Trophoblast cell (in vitro differentiated cells and primary cell): Measurements from ENCODE around the gene ADCY5.

Experiments used
- DNase-seq, 2 donors: peaks; one replicate each; pipeline ENCODE4 v3.0.0-alpha.2; 2016
- H2AFZ ChIP-seq: 2 replicates; pipeline ENCODE4 v1.6.1; 2013; ENCODE audit warnings: low read length, moderate library complexity, mild to moderate bottlenecking; ENCODE audit not compliant: insufficient read depth, poor library complexity
- H2AK5ac ChIP-seq: 2 replicates; pipeline ENCODE4 v1.6.1; 2013; ENCODE audit warnings: mild to moderate bottlenecking, low read length
- H2BK120ac ChIP-seq: 2 replicates; pipeline ENCODE4 v1.6.1; 2013; ENCODE audit warnings: low read length, mild to moderate bottlenecking, moderate library complexity; ENCODE audit not compliant: insufficient read depth, poor library complexity
- H2BK12ac ChIP-seq: 2 replicates; pipeline ENCODE4 v1.6.1; 2013; ENCODE audit warnings: mild to moderate bottlenecking, low read length, moderate library complexity
- H2BK5ac ChIP-seq: 2 replicates; pipeline ENCODE4 v1.6.1; 2013; ENCODE audit warnings: low read length, low read depth, moderate library complexity, mild to moderate bottlenecking; ENCODE audit not compliant: poor library complexity
- H3K14ac ChIP-seq: 2 replicates; pipeline ENCODE4 v1.6.1; 2013; ENCODE audit warnings: mild to moderate bottlenecking, low read length
- H3K18ac ChIP-seq: 2 replicates; pipeline ENCODE4 v1.6.1; 2013; ENCODE audit warnings: mild to moderate bottlenecking, low read length
- H3K23ac ChIP-seq: 2 replicates; pipeline ENCODE4 v1.6.1; 2013; ENCODE audit warnings: low read length
- H3K27ac ChIP-seq: 2 replicates; pipeline ENCODE4 v1.5.1; 2013; ENCODE audit warnings: low read depth, mild to moderate bottlenecking, inconsistent platforms, low read length, moderate library complexity
- H3K27me3 ChIP-seq: 2 replicates; pipeline ENCODE4 v1.6.1; 2013; ENCODE audit warnings: inconsistent platforms, mild to moderate bottlenecking, low read length, moderate library complexity; ENCODE audit not compliant: insufficient read depth
- H3K36me3 ChIP-seq, 2 experiments: 1 replicate in 1 of 2; 2 replicates in 1 of 2; pipeline ENCODE4 v1.6.1; 2013; ENCODE audit warnings: low read length in 2 of 2, mild to moderate bottlenecking in 2 of 2, moderate library complexity in 1 of 2; ENCODE audit not compliant: insufficient read depth in 2 of 2, control insufficient read depth in 1 of 2
- H3K4ac ChIP-seq: 2 replicates; pipeline ENCODE4 v1.6.1; 2013; ENCODE audit warnings: low read depth, mild to moderate bottlenecking, low read length, moderate library complexity
- H3K4me1 ChIP-seq, 2 experiments: 1 replicate in 1 of 2; 2 replicates in 1 of 2; pipeline ENCODE4 v1.6.1; 2013; ENCODE audit warnings: low read length in 2 of 2, mild to moderate bottlenecking in 2 of 2, moderate library complexity in 1 of 2; ENCODE audit not compliant: insufficient read depth in 2 of 2, control insufficient read depth in 1 of 2
- H3K4me2 ChIP-seq: 2 replicates; pipeline ENCODE4 v1.6.1; 2013; ENCODE audit warnings: inconsistent platforms, mild to moderate bottlenecking, low read length, moderate library complexity
- H3K4me3 ChIP-seq: 2 replicates; pipeline ENCODE4 v1.5.1; 2013; ENCODE audit warnings: mild to moderate bottlenecking, low read depth, low read length, inconsistent platforms
- H3K79me1 ChIP-seq: one replicate; pipeline ENCODE4 v1.6.1; 2013; ENCODE audit warnings: low read length
- H3K79me2 ChIP-seq: 2 replicates; pipeline ENCODE4 v1.6.1; 2013; ENCODE audit warnings: low read length, mild to moderate bottlenecking; ENCODE audit not compliant: control insufficient read depth, insufficient read depth, poor library complexity
- H3K9ac ChIP-seq: 2 replicates; pipeline ENCODE4 v1.6.1; 2013; ENCODE audit warnings: mild to moderate bottlenecking, low read length
- H3K9me3 ChIP-seq: 2 replicates; pipeline ENCODE4 v1.6.1; 2013; ENCODE audit warnings: low read depth, mild to moderate bottlenecking, control low read depth, inconsistent platforms, low read length; ENCODE audit not compliant: insufficient read depth
- H4K12ac ChIP-seq: 2 replicates; pipeline ENCODE4 v1.6.1; 2013; ENCODE audit warnings: low read depth, mild to moderate bottlenecking, low read length, moderate library complexity
- H4K8ac ChIP-seq: 2 replicates; pipeline ENCODE4 v1.6.1; 2013; ENCODE audit warnings: low read depth, mild to moderate bottlenecking, low read length, moderate library complexity
- H4K91ac ChIP-seq: one replicate; pipeline ENCODE4 v1.6.1; 2013; ENCODE audit warnings: low read depth, mild to moderate bottlenecking, low read length, moderate library complexity
- WGBS: extraction: QIAGEN DNeasy Blood & Tissue Kit; methylation state at CpG from one replicate; pipeline ENCODE4 v1.1.7; 2013; ENCODE audit warnings: missing lambda C conversion rate; ENCODE audit not compliant: insufficient read length, insufficient coverage; ENCODE audit errors: extremely low coverage; 5-methylcytosine and 5-hydroxymethylcytosine counted together

Gene ADCY5

GRCh38 chr3:123388042-123388441 is 60.8 kb downstream of the ADCY5 start:
- Histone ChIP-seq H3K23ac (no peak overlapping the region), H2BK120ac (no peak overlapping the region), H4K12ac (no peak overlapping the region), H4K91ac (no peak overlapping the region), H3K79me1 (no peaks in the 10 kb centered on the region), H3K27ac (no peak overlapping the region), H3K36me3 (no peaks in the 10 kb centered on the region), H2BK12ac (no peak overlapping the region), H3K14ac (no peak overlapping the region), H3K79me2 (no peaks in the 10 kb centered on the region), H3K4ac (no peak overlapping the region), H3K18ac (no peak overlapping the region), H3K27me3 (no peaks in the 10 kb centered on the region), H2AFZ (no peak overlapping the region), H3K4me3 (no peak overlapping the region), H3K9me3 (peaks cover 5% of the 10 kb centered on the region), H4K8ac (no peak overlapping the region), H3K4me1 (peaks cover 8 to 13% of the 10 kb centered on the region in 2 experiments), H2BK5ac (no peak overlapping the region), H2AK5ac (no peak overlapping the region), H3K4me2 (no peak overlapping the region), H3K9ac (no peak overlapping the region)
- WGBS = no CpG with 5 or more reads among the region's 8 CpGs
- DNase-seq = no peak

DNA sequence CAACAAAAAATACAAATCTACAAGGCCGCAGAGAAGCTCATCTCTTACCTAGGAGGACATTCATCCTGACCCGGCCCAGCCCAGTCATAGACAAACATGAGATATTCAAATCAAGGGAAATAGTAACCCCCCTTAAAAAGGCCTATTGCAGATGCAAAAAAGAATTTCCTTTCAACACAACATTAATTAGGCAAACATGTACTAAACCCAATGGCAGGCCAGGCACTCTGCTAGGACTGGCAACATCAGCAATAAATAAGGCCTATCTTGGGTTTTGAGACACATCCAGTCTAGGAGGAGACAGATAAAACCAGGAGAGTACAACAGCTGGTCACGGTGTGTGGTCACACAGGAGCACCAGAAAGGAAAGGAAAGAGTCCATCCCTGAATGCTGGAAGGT is 61.4 kb downstream of the ADCY5 start:
- no peaks in the 10 kb centered on the region for H3K36me3 ChIP-seq
- H2BK120ac ChIP-seq = no peak overlapping the region
- H3K79me1 ChIP-seq = no peaks in the 10 kb centered on the region
- H3K4me3 ChIP-seq = no peak overlapping the region
- H3K9ac ChIP-seq = no peak overlapping the region
- no peak overlapping the region for H2AK5ac ChIP-seq
- no peak overlapping the region for H3K23ac ChIP-seq
- no peak overlapping the region for H3K27ac ChIP-seq
- no peak overlapping the region for H2AFZ ChIP-seq
- H3K4me1 ChIP-seq = peaks cover 7 to 16% of the 10 kb centered on the region in 2 experiments
- no peak overlapping the region for H2BK12ac ChIP-seq
- H4K8ac ChIP-seq = no peak overlapping the region
- WGBS = no CpG with 5 or more reads among the region's 3 CpGs
- no peak overlapping the region for H3K4me2 ChIP-seq
- H4K91ac ChIP-seq = no peak overlapping the region
- no peaks in the 10 kb centered on the region for H3K27me3 ChIP-seq
- no peak overlapping the region for H3K14ac ChIP-seq
- no peak overlapping the region for H3K18ac ChIP-seq
- no peak overlapping the region for H4K12ac ChIP-seq
- H3K9me3 ChIP-seq = peaks cover 5% of the 10 kb centered on the region
- H3K79me2 ChIP-seq = no peaks in the 10 kb centered on the region
- H3K4ac ChIP-seq = no peak overlapping the region
- H2BK5ac ChIP-seq = no peak overlapping the region
- no peak for DNase-seq

DNA sequence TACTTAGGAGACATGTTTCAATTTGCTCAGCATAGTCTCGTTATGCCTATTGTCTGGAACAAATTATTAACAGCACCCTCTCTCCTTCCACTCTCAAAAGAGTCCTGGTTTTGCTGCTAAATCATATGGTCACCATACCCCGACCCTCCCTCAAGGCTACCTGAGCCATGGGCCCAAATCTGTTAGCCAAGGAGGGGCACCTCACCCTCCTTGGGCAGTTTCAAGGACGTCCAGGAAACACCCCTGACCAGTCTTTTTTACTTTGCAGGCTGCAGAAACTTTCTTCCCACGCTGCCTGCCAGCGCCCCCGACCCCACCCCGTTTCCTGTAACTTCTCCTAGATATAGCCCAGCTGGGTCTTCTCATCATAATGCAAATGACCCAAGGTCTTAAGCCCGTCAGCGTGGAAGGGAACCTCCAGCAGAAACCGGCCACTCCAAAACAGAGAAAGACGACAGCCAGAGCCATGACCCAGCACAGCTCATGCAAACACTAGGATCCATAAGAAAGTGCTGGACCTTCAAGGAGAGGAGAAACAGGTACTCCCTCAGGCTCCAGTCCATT is 62.3 kb downstream of the ADCY5 start:
- Histone ChIP-seq H4K8ac (no peak overlapping the region), H3K23ac (no peak overlapping the region), H4K12ac (no peak overlapping the region), H2BK12ac (no peak overlapping the region), H3K4me3 (no peak overlapping the region), H3K79me2 (no peaks in the 10 kb centered on the region), H3K36me3 (no peaks in the 10 kb centered on the region), H3K4me2 (no peak overlapping the region), H3K4ac (no peak overlapping the region), H3K4me1 (peaks cover 7 to 16% of the 10 kb centered on the region in 2 experiments), H4K91ac (no peak overlapping the region), H3K14ac (no peak overlapping the region), H2AFZ (no peak overlapping the region), H3K27me3 (no peaks in the 10 kb centered on the region), H2BK120ac (no peak overlapping the region), H2AK5ac (no peak overlapping the region), H3K27ac (no peak overlapping the region), H3K79me1 (no peaks in the 10 kb centered on the region), H3K18ac (no peak overlapping the region), H3K9ac (no peak overlapping the region), H2BK5ac (no peak overlapping the region), H3K9me3 (peaks cover 5% of the 10 kb centered on the region)
- WGBS = no CpG with 5 or more reads among the region's 11 CpGs
- DNase-seq = no peak

DNA sequence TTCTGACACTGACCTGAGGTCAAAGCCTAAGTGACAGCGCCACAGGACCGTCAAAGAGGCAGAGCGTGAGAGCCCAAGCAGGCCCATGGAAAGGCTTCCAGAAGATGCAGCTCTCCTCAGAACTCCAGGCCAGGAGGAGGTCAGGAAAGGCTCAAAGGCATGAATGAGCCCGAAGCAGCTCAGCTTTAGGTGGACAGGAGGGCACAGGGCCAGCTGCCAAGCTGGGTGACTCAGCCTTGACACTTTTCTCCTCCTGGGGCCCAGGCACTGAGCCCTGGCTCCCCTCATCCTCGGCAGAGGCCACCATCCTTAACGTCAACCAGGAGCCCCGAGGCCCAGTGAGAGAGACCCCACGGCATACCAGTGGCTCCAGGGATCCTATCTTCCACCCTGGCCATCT is 62.9 kb downstream of the ADCY5 start:
- Histone ChIP-seq H3K4me3 (no peak overlapping the region), H3K79me2 (no peaks in the 10 kb centered on the region)
- no peak for DNase-seq

More for the DNA sequence above, 62.9 kb downstream of the ADCY5 start:
- Histone ChIP-seq H3K4me1 (peaks cover 7 to 16% of the 10 kb centered on the region in 2 experiments), H3K79me1 (no peaks in the 10 kb centered on the region), H3K9ac (no peak overlapping the region), H2BK120ac (no peak overlapping the region), H3K27me3 (no peaks in the 10 kb centered on the region), H4K8ac (no peak overlapping the region), H3K9me3 (peaks cover 4% of the 10 kb centered on the region), H3K4me2 (no peak overlapping the region), H4K91ac (no peak overlapping the region), H3K27ac (no peak overlapping the region), H3K18ac (no peak overlapping the region), H3K36me3 (no peaks in the 10 kb centered on the region), H4K12ac (no peak overlapping the region), H2AFZ (peak overlapping the region; percentile 13), H2BK5ac (no peak overlapping the region), H3K4ac (no peak overlapping the region), H3K14ac (no peak overlapping the region), H2BK12ac (no peak overlapping the region), H3K23ac (no peak overlapping the region), H2AK5ac (no peak overlapping the region)
- no CpG with 5 or more reads among the region's 8 CpGs for WGBS
